H1 (cell line): ENCODE measurements around the gene MKNK2. TPM values are rescaled to one million over a fixed set of nuclear protein-coding genes. Genes with fewer than 3 reads are reported as not detected.

Experiments
- ATF2 ChIP-seq: IDR thresholded peaks from 2 replicates; pipeline ENCODE4 v1.6.1; 2012; ENCODE audit warnings: low read length, inconsistent platforms
- GABPA ChIP-seq: IDR thresholded peaks from 2 replicates; pipeline ENCODE4 v1.6.1; 2011; ENCODE audit warnings: mild to moderate bottlenecking, low read length, moderate library complexity, borderline replicate concordance; ENCODE audit not compliant: insufficient read depth
- RAD21 ChIP-seq, 2 experiments: IDR thresholded peaks in 1 of 2; conservative IDR thresholded peaks in 1 of 2; 2 replicates each; pipeline ENCODE4 v1.6.1; 2011; ENCODE audit warnings: low read depth in 2 of 2, low read length in 2 of 2, improper control_type of control experiment in 1 of 2, inconsistent platforms in 1 of 2, mild to moderate bottlenecking in 1 of 2, moderate library complexity in 1 of 2
- TCF12 ChIP-seq: IDR thresholded peaks from 2 replicates; pipeline ENCODE4 v1.6.1; 2011; ENCODE audit warnings: low read depth, mild to moderate bottlenecking, low read length
- polyA plus RNA-seq, 7 experiments: library from polyadenylated mRNA; depleted of rRNA in 3 of 7; stranded (reverse) in 5 of 7; unstranded in 2 of 7; fragments of >200 nt in 5 of 7; fragments of 200-250 nt in 2 of 7; gene quantifications; 1 replicate in 5 of 7; 2 replicates in 1 of 7; 4 replicates in 1 of 7; pipeline versions ENCODE4 v1.2.1 to v1.2.3, GENCODE V29; 2011 to 2013; ENCODE audit warnings: missing spikeins in 2 of 7, mixed read lengths in 2 of 7
- total RNA-seq: library from RNA; stranded (reverse); fragmentation: NEBNext Ultra II Directional; extraction: Animal tissue kit (Norgen Biotek cat#: 25700); gene quantifications from 2 replicates; pipeline ENCODE4 v1.2.1, GENCODE V29; 2021

The MKNK2 gene
- total and polyA plus RNA-seq, 2 of the 8 experiments (the other 6 are each of a cell fraction or from before 2014, with no cell fraction given): 163 to 166 TPM

GRCh38 chr19:2022289-2022688 is 28.8 kb downstream of the MKNK2 start (continued):
- TF ChIP-seq ATF2: no peak
- no peak for TF ChIP-seq RAD21 (IDR thresholded peaks at IDR 0.05 in 1 of 2, conservative IDR thresholded peaks at IDR 0.05 in 1 of 2; ENCODE audit: low read depth in 2 of 2, low read length in 2 of 2)
- TF ChIP-seq TCF12: no peak
- no peak for TF ChIP-seq GABPA
